ENCODE results near the gene CFAP61.

CFAP61 gene

GRCh38 chr20:20409331-20409730 lies 357.0 kb downstream of the CFAP61 start:
- DNase-seq, result no peak
